Epithelial cell of proximal tubule (primary cell): ENCODE results near the gene TRPM3. TPM values are rescaled to one million over a fixed set of nuclear protein-coding genes. Genes with fewer than 3 reads are reported as not detected.

ENCODE experiments used
- DNase-seq: peaks from one replicate; pipeline ENCODE4 v3.0.0-alpha.2; 2011; ENCODE audit warnings: low read depth
- H3K4me3 ChIP-seq: 2 replicates; pipeline ENCODE4 v1.5.1; 2011; ENCODE audit warnings: low read depth, mild to moderate bottlenecking, low read length
- CTCF ChIP-seq: conservative IDR thresholded peaks from 2 replicates; pipeline ENCODE4 v1.5.1; 2012; ENCODE audit warnings: low read depth, mild to moderate bottlenecking, low read length
- total RNA-seq: library from RNA; depleted of rRNA; stranded (reverse); fragments of >200 nt; gene quantifications from 2 replicates; pipeline ENCODE4 v1.2.3, GENCODE V29; 2015

TRPM3 gene
- total RNA-seq, 1 donor from 2014 or later, result not detected

DNA sequence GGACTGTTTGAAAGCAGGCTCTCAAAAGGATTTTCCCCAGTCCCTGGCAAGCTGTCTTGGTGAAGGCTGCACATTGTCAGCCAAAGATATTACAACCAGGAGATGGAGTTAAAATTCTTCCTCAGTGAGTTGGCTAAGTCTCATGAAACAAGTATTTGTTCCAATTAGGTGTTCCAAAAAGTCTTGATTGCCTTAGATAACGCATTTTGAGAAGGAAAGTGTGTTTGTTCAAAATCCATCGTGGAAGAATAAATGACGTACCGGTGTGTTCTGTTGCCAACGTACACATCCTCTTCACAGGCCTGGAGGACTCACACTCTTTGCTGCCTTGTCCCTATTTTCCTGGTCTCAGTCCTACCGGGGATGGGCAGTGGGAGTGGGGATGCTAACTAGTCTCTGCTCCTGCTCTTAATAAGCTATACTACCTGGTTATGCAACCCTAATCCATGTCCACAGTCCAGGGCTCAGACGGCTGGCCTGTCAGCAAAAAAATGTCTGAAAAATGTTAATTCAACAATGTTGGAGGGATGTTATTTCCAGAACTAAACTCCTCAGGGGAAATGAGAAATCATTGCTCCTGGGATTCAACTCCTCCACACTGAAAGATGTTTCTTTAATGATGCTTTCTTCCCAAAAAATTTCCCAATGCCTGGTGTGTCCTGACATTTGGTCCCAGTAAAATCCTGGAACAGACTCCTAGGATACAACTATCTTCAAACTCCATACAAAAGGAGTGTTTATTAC lies 531.7 kb downstream of the TRPM3 start:
- no peak for TF ChIP-seq CTCF
- H3K4me3 ChIP-seq, result no peak overlapping the region
- no peak for DNase-seq

- TF ChIP-seq CTCF, result no peak
- no peak overlapping the region for H3K4me3 ChIP-seq
Observed at GRCh38 chr9:70588999-70589398, 532.4 kb downstream of the TRPM3 start.

GRCh38 chr9:70588381-70588780 lies 533.0 kb downstream of the TRPM3 start:
- no peak for DNase-seq
- H3K4me3 ChIP-seq, result no peak overlapping the region
- TF ChIP-seq CTCF, result no peak

More at GRCh38 chr9:70588999-70589398, 532.4 kb downstream of the TRPM3 start:
- DNase-seq, result no peak

GRCh38 chr9:70587201-70587600 lies 534.2 kb downstream of the TRPM3 start:
- no peak overlapping the region for H3K4me3 ChIP-seq
- no peak for TF ChIP-seq CTCF
- no peak for DNase-seq

- no peak for DNase-seq
- H3K4me3 ChIP-seq, result no peak overlapping the region
Observed at GRCh38 chr9:70586476-70586875, 534.9 kb downstream of the TRPM3 start.

GRCh38 chr9:70581955-70582350 lies 539.5 kb downstream of the TRPM3 start:
- TF ChIP-seq CTCF, result no peak
- no peak overlapping the region for H3K4me3 ChIP-seq
- no peak for DNase-seq

More at GRCh38 chr9:70586476-70586875, 534.9 kb downstream of the TRPM3 start:
- no peak for TF ChIP-seq CTCF
